Adipocyte (in vitro differentiated cells): Measurements from ENCODE around the gene TMEM132C.

Experiments
- DNase-seq: peaks from one replicate; pipeline ENCODE4 v3.0.0-alpha.2; 2015; ENCODE audit warnings: low read depth
- H3K27me3 ChIP-seq: replicated peaks from 2 replicates; pipeline ENCODE4 v1.7.0; 2013; ENCODE audit warnings: mild to moderate bottlenecking, low read length, moderate library complexity; ENCODE audit not compliant: control insufficient read depth, insufficient read depth
- H3K36me3 ChIP-seq: 2 replicates; pipeline ENCODE4 v1.7.0; 2013; ENCODE audit warnings: low read length, mild to moderate bottlenecking, moderate library complexity; ENCODE audit not compliant: control insufficient read depth, insufficient read depth, severe bottlenecking
- H3K4me1 ChIP-seq: 2 replicates; pipeline ENCODE4 v1.7.0; 2013; ENCODE audit warnings: mild to moderate bottlenecking, low read length, moderate library complexity; ENCODE audit not compliant: control insufficient read depth, insufficient read depth
- H3K4me3 ChIP-seq: 2 replicates; pipeline ENCODE4 v1.7.0; 2013; ENCODE audit warnings: mild to moderate bottlenecking, low read length, moderate library complexity
- H3K9ac ChIP-seq: 2 replicates; pipeline ENCODE4 v1.7.0; 2013; ENCODE audit warnings: mild to moderate bottlenecking, low read length, moderate library complexity
- H3K9me3 ChIP-seq: 2 replicates; pipeline ENCODE4 v1.7.0; 2013; ENCODE audit warnings: mild to moderate bottlenecking, low read length, moderate library complexity; ENCODE audit not compliant: control insufficient read depth

TMEM132C gene

GRCh38 chr12:128259556-128260070, 7.4 kb upstream of the TMEM132C start:
- Histone ChIP-seq H3K27me3 (peaks cover 21% of the 10 kb centered on the region), H3K4me1 (no peaks in the 10 kb centered on the region), H3K4me3 (no peak overlapping the region), H3K36me3 (no peaks in the 10 kb centered on the region), H3K9ac (no peak overlapping the region), H3K9me3 (peaks cover 15% of the 10 kb centered on the region)
- peak; percentile 50 for DNase-seq

GRCh38 chr12:128261757-128262156, 5.2 kb upstream of the TMEM132C start:
- Histone ChIP-seq H3K9ac (no peak overlapping the region), H3K27me3 (peaks cover 30% of the 10 kb centered on the region), H3K36me3 (no peaks in the 10 kb centered on the region), H3K4me3 (no peak overlapping the region), H3K4me1 (no peaks in the 10 kb centered on the region), H3K9me3 (peaks cover 21% of the 10 kb centered on the region)
- DNase-seq = no peak

GRCh38 chr12:128265566-128265965, 1.4 kb upstream of the TMEM132C start:
- Histone ChIP-seq H3K9me3 (peaks cover 21% of the 10 kb centered on the region), H3K9ac (no peak overlapping the region), H3K4me1 (no peaks in the 10 kb centered on the region), H3K4me3 (no peak overlapping the region), H3K27me3 (peaks cover 37% of the 10 kb centered on the region), H3K36me3 (no peaks in the 10 kb centered on the region)
- no peak for DNase-seq

- H3K4me3 ChIP-seq = no peak overlapping the region
Observed at GRCh38 chr12:128266086-128266485, 884 bp upstream of the TMEM132C start.

GRCh38 chr12:128266541-128267130, 334 bp upstream of the TMEM132C start:
- DNase-seq = no peak
- H3K9ac ChIP-seq = no peak overlapping the region
- H3K4me1 ChIP-seq = no peaks in the 10 kb centered on the region
- H3K9me3 ChIP-seq = peaks cover 21% of the 10 kb centered on the region
- no peak overlapping the region for H3K4me3 ChIP-seq
- H3K27me3 ChIP-seq = peaks cover 37% of the 10 kb centered on the region
- no peaks in the 10 kb centered on the region for H3K36me3 ChIP-seq

More at GRCh38 chr12:128266086-128266485, 884 bp upstream of the TMEM132C start:
- Histone ChIP-seq H3K36me3 (no peaks in the 10 kb centered on the region), H3K27me3 (peaks cover 37% of the 10 kb centered on the region), H3K9ac (no peak overlapping the region), H3K4me1 (no peaks in the 10 kb centered on the region), H3K9me3 (peaks cover 21% of the 10 kb centered on the region)
- no peak for DNase-seq

GRCh38 chr12:128267651-128268378, 845 bp downstream of the TMEM132C start:
- Histone ChIP-seq H3K9me3 (peaks cover 30% of the 10 kb centered on the region), H3K27me3 (peaks cover 40% of the 10 kb centered on the region), H3K4me3 (peak overlapping the region; percentile 71), H3K4me1 (no peaks in the 10 kb centered on the region), H3K36me3 (no peaks in the 10 kb centered on the region), H3K9ac (no peak overlapping the region)
- no peak for DNase-seq

DNA sequence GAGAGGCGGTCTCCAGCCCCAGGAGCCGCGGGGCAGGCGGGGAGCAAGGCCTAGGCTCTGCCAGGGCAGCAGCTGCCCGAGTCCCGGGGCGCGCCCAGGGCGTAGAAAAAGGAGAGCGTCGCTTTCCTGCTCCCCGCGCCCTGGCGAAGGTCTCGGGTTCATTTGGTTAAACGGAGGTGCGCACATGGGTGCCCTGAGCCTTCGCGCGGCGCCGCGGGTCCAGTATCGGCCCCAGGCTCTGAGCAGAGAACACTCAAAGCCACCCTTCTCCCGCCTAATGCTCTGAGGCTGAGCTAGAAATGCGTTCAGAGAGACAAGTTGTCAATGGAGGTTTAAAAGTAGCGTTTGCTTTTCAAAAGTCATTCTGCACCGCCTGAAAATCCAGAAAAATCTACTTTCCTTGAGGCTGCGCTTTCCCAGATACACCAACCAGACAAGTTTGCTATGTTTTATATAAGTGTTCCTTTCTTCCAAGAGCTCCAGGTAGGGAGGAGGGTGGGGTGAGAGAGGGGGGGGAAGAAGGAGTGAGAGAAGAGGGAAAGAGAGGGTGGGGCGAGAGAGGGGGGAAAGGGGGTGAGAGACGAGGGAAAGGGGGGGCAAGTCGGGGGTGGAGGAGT, 1.5 kb downstream of the TMEM132C start:
- H3K27me3 ChIP-seq = peaks cover 39% of the 10 kb centered on the region
- H3K36me3 ChIP-seq = no peaks in the 10 kb centered on the region
- H3K9ac ChIP-seq = no peak overlapping the region
- no peak for DNase-seq
- peak overlapping the region; percentile 71 for H3K4me3 ChIP-seq
- H3K4me1 ChIP-seq = no peaks in the 10 kb centered on the region
- peaks cover 33% of the 10 kb centered on the region for H3K9me3 ChIP-seq

- H3K4me1 ChIP-seq = no peaks in the 10 kb centered on the region
- H3K27me3 ChIP-seq = peaks cover 37% of the 10 kb centered on the region
- no peak overlapping the region for H3K9ac ChIP-seq
- DNase-seq = peak; percentile 4
- H3K36me3 ChIP-seq = no peaks in the 10 kb centered on the region
- H3K9me3 ChIP-seq = peaks cover 33% of the 10 kb centered on the region
- H3K4me3 ChIP-seq = peak overlapping the region; percentile 22
Observed at GRCh38 chr12:128269181-128269591, 2.2 kb downstream of the TMEM132C start.

DNA sequence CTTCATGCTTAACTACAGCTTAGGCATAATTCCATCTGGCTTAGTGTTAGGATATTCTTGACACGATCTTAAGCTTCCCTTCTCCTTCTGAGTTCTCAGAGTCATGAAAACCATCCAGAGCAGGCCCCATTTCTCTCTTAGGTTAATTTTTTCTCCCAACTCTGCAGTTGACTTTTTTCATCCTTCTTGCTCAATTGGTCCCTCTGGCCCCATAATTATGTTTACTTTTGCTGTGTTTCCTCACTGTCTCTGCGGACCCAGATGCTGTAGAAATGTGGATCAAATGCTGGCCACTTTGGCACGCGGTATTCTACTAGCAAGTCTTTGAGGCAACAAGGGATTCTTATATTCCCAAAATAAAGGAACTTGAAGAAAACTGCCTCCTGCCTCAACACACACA, 9.5 kb downstream of the TMEM132C start:
- Histone ChIP-seq H3K9me3 (peaks cover 34% of the 10 kb centered on the region), H3K4me1 (peaks cover 3% of the 10 kb centered on the region), H3K27me3 (peaks cover 5% of the 10 kb centered on the region), H3K36me3 (no peaks in the 10 kb centered on the region), H3K4me3 (no peak overlapping the region), H3K9ac (no peak overlapping the region)
- DNase-seq = no peak

GRCh38 chr12:128286970-128287369, 20.0 kb downstream of the TMEM132C start:
- DNase-seq = no peak
- no peak overlapping the region for H3K9ac ChIP-seq
- H3K27me3 ChIP-seq = peaks cover 3% of the 10 kb centered on the region
- peaks cover 11% of the 10 kb centered on the region for H3K9me3 ChIP-seq
- H3K4me1 ChIP-seq = peaks cover 20% of the 10 kb centered on the region
- H3K36me3 ChIP-seq = no peaks in the 10 kb centered on the region
- H3K4me3 ChIP-seq = peak overlapping the region; percentile 40

DNA sequence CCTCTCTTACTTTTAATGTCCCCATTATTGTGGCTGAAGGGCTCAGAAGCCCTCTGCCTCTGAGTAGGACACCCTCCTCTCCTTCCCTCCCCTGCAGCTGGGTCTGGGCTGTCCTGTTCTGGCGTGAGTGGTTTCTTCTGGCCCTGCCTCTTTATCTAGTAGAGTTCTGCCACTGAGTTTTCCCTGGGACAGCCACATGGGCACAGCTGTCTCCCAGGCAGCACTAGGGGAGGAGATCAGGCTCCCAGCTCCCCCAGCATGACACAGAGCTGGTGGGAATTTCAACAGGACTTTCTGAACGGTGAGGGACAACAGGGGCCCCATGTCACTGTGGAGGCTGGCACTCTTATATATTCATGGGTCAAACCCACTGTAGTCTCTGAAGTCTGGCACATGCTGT, 21.4 kb downstream of the TMEM132C start:
- H3K9ac ChIP-seq = no peak overlapping the region
- H3K27me3 ChIP-seq = peaks cover under 1% of the 10 kb centered on the region
- H3K9me3 ChIP-seq = peaks cover 5% of the 10 kb centered on the region
- no peaks in the 10 kb centered on the region for H3K36me3 ChIP-seq
- H3K4me1 ChIP-seq = peaks cover 20% of the 10 kb centered on the region
- no peak for DNase-seq
- no peak overlapping the region for H3K4me3 ChIP-seq
